GM18873 (cell line): ENCODE results near the gene NCKAP1.
A peak's percentile ranks its signal among the peaks of the same experiment; 100 is the strongest.
"Not testable (repeated sequence)": the region's sequence is repeated elsewhere in the genome, so short reads cannot be mapped to it uniquely, and the experiment has no call there.

Source experiments
- ATAC-seq: cut with Tn5 transposase; IDR thresholded peaks from one replicate; pipeline ENCODE4 v1.9.1; 2021; ENCODE audit warnings: mild to moderate bottlenecking, moderate library complexity, moderate number of reproducible peaks; ENCODE audit not compliant: unreplicated experiment, low FRiP score

Gene NCKAP1

DNA sequence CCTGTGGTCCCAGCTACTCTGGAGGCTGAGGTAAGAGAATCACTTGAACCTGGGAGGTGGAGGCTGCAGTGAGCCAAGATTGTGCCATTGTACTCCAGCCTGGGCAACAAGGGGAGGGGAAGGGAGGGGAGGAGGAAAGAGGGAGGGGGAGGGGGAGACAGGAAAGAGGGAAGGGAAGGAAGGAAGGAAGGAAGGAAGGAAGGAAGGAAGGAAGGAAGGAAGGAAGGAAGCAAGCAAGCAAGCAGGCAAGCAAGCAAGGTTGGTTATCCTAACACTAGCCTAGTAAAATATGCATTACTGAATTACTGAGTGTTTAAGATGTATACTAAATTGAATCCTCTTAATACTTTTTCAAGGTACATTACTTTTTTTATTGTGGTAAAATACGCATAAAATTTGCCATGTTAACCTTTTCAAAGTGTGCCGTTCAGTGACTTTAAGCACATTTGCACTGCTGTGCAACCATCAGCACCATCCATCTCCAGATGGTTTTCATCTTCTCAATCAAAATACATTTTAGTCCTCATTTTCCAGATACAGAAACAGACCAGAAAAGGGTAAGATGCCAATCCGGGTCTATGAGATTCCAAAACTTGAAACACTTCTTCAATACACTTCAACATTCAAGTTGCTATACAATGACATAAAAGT lies 28.9 kb downstream of the NCKAP1 start:
- ATAC-seq, result no peak

DNA sequence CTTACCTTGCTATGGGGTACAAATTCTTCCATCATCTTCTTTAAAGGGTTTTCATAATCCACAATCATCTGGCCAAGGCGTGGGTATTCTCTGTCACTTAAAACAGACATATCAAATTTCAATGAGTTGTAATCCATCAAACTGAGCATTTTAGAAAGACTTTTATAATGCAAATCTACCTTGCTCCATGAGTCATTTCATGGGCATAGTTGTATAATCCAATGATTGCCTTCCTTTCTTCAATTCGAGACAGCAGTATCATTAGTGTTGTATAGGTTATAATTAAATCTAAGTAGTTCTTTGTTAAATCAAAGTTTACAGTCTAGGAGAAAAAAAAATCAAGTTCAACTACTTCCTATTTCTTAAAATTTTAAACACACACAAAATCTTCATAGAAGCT lies 36.3 kb downstream of the NCKAP1 start:
- no peak for ATAC-seq

DNA sequence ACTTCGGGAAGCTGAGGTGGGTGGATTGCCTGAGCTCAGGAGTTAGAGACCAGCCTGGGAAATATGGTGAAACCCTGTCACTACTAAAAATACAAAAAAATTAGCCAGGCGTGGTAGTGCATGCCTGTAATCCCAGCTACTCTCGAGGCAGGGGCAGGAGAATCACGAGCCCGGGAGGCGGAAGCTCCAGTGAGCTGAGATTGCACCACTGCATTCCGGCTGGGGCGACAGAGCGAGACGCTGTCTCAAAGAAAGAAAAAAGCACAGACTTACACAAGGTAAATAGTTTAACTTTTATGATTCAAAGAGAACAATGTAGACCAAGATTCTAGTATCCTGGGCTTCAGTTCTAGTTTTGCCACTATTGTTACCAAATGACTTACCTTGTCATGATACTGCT lies 37.4 kb downstream of the NCKAP1 start:
- ATAC-seq, result no peak

DNA sequence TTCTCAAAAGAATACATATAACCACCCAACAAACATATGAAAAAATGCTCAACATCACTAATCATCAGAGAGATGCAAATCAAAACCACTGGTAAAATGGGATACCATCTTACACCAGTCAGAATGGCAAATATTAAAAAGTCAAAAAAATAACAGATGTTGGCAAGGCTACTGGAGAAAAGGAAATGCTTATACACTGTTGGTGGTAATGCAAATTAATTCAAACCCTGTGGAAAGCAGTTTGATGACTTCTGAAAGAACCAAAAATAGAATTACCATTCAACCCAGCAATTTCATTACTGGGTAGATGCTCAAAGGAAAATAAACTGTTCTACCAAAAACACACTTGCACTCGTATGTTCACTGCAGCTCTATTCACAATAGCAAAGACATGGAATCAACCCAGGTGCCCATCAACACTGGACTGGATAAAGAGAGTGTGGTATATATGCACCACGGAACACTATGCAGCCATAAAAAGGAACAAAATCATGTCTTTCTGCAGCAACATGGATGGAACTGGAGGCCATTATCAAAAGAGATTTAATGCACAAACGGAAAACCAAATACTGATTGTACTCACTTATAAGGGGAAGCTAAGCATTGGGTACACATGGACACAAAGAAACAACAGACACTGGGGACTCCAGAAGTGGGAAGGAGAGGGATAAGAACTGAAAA lies 38.8 kb downstream of the NCKAP1 start:
- ATAC-seq, result no peak

DNA sequence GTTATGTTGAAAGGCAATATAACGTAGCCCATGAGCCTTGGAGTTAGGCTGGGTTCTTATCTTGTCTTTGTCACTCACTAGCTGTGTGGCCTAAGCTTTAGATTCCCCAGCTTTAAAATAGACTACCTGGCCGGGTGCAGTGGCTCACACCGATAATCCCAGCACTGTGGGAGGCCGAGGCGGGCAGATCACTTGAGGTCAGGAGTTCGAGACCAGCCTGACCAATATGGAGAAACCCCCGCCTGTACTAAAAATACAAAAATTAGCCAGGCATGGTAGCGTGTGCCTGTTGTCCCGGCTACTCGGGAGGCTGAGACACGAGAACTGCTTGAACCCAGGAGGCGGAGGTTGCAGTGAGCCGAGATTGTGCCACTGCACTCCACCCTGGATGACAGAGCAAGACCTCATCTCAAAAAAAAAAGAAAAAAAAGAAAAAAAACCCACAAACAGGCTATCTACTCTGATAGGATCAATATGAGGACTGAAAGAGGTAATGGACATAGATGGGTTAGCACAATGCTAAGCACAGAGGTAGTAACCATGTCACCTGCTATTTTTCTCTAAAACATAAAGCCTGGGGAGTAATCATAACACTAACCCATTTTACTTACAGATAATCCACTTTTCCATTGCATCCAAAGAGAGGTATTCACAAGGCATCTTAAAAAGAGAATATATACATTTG lies 43.9 kb downstream of the NCKAP1 start:
- ATAC-seq, result no peak

DNA sequence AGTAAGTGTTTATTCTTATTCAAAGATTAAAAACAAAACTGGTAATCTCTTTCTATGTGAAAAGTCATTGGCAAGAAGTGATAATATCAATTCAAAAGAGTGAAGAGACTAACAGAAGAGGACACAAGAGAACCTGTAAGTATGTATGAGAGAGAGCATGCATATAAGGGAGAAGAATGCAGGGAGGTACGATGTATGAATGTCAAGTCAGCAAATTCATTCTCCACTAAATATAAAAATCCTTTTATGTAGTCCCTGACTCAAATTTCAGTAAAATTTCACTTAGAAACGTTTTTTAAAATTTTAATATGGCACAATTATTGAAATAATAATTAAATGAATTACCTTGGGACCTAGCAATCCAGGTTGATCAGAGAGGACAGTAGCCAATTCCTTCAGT lies 55.3 kb downstream of the NCKAP1 start:
- ATAC-seq, result no peak

DNA sequence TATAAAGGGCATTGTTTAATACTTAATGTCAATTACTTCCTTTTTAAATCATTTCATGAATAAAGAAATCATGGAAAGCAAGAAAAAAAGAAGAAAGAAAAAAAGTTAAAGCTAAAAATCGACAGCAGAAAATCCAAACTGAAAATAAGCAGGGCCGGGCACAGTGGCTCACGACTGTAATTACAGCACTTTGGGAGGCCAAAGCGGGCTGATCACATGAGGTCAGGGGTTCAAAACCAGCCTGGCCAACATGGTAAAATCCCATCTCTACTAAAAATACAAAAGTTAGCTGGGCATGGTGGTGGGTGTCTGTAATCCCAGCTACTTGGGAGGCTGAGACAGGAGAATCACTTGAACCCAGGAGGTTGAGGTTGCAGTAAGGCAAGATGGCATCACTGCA lies 56.8 kb downstream of the NCKAP1 start:
- ATAC-seq, result not testable (repeated sequence)

DNA sequence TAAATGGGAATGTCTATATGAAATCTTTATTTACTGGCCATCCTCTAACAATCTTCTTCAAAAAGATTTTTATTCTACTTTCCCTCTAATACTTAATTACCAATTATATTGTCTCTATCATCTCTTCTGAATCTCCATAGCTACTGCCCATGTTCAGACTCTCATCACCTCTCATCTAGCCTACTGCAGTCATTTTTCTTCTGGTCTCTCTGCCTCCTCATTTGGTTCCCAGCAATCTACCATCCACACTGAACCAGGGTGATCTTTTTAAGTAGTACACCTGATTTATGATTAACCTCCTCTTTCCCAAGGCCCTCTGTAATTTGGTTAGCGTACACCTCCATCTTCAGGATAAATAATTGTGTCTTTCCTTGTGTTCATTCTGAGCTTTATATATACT lies 57.6 kb downstream of the NCKAP1 start:
- ATAC-seq, result no peak

DNA sequence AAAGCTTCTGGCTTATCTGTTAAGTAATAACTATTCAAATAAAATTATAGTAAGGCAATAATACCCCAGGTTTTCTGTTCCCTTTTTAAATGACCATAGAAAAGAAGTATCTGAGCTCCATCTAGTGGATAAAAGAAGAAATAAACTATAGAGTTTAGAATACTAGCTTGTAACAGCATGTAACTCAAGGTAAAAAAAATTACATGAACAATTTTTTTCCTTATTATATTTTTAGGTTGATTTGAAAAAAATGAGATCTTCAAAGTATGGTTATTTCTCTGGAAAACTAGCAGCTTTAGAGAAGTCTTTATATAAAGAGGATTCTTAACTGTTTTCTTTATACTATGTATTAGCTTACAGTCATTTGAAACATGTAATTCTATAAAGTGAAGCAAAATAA lies 58.1 kb downstream of the NCKAP1 start:
- ATAC-seq, result peak; percentile 46

DNA sequence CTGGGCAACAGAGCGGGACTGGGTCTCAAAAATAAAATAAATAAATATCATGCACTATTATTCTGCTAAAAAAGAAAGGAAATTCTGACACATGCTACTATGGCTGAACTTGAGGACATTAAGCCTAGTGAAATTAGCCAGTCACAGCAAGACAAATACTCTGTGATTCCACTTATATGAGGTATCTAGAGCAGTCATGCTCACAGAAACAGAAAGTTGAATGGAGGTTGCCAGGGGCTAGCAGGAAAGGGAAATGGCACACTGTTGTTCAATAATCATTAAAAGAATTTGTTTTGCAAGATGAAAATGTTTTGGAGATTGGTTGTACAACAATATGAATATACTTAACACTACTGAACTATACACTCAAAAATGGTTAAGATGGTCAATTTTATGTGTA lies 60.8 kb downstream of the NCKAP1 start:
- peak; percentile 70 for ATAC-seq

DNA sequence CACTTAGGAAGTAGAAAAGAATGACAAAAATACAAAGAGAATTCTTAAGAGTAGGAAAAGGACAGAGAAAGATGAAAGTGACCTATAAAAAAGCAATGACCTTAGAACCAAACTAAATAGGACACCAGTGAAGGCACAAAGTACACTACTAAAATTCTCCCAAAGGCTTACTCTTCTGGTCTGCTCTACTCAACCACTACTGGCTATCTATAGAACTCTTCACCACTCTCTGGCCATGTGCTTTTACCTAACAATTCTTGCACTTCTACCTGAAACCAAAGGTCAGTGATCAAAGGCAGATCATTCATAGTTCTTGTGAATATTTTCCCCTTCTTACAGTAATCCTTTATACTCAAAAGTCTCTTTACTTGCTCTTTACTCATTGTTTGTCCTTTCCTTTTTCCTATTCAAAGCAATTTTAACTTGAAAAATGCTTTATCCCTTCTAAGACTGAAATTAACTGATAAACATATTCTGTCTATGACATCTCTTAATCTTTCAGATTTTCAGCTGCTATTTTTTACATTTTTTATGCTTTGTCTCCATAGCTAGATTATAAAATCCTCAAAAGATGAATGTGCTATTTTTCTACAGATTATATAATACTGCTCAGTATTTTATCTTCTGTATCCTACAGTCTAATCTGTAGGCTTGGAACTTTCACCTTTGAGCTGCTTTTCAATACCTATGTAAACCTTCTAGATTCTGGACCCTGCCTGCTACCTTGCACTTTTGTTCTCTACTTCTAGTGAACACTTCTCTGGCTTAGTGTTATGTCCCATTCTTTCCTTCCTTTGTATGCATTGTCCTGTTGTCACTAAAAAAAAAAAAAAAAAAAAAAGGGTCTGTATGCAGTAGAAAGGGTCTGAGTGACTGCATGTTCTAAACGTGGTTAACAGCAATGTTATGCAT lies 64.6 kb downstream of the NCKAP1 start:
- ATAC-seq, result no peak

DNA sequence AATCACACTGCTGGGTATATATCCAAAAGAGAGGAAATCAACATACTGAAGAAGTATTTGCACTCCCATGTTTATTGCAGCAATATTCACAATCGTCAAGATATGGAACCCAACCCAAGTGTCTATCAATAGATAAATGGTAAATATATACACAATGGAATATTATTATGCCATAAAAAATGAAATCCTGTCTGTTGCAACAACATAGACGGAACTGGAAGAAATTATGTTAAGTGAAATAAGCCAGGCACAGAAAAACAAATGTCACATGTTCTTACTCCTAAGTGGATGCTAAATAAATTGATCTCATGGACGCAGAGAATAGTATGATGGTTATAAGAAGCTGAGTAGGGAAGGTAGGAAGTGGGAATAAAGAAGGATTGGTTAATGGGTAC lies 65.7 kb downstream of the NCKAP1 start:
- no peak for ATAC-seq

DNA sequence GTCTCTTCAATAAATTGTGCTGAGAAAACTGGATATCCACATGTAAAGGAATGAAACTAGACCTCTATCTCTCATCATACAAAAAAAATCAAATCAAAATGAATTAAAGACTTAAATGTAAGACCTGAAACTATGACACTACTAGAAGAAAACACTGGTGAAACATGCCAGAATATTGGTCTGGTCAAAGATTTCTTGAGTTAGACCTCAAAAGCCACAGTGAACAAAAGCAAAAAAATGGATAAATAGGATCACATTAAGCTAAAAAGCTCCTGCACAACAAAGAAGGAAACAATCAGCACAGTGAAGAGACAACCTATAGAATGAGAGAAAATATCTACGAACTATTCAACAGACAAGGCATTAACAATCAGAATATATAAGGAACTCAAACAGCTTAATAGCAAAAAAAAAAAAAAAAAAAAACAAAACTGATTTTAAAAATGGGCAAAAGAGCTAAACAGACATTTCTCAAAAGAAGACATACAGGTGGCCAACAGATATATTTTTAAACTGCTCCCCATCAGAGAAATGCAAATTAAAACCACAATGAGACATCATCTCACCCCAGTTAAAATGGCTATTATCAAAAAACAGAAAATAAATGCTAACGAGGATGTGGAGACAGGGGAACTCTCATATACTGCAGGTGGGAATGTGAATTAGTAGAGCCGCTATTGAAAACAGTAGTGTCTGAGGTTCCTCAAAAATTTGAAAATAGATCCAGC lies 66.3 kb downstream of the NCKAP1 start:
- ATAC-seq, result peak; percentile 44

DNA sequence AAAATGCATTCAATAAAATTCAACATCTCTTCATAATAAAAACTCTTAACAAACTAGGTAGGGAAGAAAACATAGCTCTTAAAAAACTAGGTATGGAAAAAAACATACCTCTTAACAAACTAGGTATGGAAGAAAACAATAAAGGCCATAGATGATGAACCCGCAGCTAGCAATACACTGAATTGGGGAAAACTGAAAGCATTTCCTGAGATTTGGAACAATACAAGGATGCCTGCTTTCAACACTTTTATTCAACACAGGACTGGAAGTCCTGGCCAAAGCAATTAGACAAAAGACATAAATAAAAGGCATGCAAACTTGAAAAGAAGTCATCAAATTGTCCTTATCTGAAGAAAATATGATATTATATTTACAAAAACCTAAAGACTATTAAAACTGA lies 67.8 kb downstream of the NCKAP1 start:
- ATAC-seq, result no peak

DNA sequence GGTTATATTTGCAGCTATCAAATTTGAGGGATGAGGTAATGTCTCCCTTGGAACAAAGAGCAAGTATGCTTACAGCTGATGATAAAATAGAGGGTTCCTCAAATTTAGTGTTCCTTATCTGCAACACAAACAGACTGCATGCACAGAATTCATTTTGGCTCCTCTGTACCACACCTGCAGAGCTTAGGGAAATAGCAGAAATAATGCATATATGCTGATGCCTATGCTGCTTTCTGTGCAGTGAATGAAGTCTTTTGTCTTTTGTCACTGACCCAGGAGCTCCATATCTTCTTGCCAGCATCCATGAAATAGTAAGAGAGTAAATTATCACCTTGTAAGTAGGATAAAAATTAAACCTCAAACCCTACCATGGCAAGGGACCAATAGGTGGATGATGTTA lies 69.8 kb downstream of the NCKAP1 start:
- ATAC-seq, result no peak

DNA sequence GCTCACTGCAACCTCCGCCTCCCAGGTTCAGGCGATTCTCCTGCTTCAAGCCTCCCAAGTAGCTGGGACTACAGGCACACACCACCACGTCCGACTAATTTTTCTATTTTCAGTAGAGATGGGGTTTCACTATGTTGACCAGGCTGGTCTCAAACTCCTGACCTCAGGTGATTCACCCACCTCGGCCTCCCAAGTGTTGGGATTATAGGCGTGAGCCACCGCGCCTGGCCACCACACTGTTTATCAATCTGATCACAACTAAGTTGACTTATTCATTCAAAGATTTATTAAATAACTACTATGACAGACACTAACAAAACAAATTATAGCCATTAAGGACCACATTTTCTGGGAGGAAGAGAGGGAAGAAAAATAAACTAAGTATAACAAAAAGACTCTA lies 71.9 kb downstream of the NCKAP1 start:
- not testable (repeated sequence) for ATAC-seq

DNA sequence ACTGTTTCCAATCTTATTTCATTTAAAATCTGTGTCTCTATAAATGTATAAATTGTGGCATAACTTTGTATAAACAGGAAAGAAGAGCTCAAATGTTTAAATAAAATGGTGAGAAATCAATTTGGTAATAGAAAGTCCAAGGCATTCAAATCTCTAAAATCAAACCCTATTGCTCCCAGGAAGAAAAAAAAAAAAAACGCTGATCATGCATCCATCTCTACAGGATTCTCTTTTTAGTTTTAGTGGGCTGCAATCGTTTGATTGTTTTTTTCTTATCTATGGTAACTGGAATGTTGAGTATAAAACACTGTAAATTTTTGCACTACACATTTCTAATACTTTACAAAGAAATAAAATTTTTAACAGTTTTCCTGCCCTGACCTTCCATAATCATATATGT lies 75.6 kb downstream of the NCKAP1 start:
- ATAC-seq, result no peak

DNA sequence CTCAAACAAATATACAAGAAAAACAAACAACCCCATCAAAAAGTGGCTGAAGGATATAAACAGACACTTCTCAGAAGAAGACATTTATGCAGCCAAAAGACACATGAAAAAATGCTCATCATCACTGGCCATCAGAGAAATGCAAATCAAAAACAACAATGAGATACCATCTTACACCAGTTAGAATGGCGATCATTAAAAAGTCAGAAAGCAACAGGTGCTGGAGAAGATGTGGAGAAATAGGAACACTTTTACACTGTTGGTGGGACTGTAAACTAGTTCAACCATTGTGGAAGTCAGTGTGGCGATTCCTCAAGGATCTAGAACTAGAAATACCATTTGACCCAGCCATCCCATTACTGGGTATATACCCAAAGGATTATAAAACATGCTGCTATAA lies 77.4 kb downstream of the NCKAP1 start:
- ATAC-seq, result not testable (repeated sequence)

DNA sequence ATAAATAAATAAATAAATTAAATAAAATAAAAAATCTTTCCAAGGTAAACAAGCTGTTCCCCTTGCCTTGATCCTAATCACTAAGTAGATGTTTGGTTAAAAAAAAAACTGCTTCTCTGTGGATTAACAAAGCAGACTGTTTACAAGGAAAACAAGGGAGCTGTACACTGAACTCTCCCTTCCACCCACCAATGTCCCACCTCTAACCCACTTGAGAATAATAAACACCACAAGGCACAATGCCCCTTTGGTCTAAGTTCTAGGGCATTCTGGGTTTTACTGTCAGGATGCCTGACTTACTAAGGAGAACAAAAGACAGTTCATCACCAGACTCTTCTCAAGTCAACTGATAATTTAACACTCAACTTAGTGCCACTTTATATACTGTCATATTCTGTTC lies 83.5 kb downstream of the NCKAP1 start:
- ATAC-seq, result no peak

DNA sequence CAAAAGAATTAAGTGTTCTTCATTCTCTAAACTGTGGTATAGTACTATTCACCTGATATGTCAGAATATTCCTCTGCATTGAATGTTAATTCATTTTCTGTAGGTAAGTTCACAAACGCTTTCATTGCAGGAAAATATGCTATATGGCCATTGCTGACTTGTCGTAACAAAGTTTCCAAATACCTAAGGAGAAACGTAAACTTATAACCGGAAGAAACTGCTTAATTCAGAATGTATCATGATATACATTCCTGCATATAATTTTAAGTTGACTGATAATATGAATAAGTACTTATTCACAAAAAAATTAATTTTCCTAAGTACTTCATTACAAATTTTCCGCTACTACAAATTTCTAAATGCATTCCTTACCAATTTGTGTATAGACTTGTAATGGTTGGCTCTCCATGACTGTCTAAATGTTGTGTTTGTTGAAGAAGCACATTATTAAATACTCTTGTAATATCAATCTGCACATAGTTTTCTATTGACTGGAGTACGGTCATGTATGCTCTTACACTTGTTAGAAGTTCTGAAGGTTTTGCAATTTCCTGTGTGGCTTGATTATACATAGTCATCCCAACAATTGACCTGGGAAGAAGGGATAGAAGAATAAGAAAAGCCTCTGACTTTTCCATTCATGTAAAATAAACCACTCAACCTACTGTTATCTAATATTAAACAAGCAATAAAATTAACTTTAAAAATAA lies 85.4 kb downstream of the NCKAP1 start:
- no peak for ATAC-seq
